Right lobe of liver (tissue), 6 donors: ENCODE data around the gene PKD1. TPM values are rescaled to one million over a fixed set of nuclear protein-coding genes. Genes with fewer than 3 reads are reported as not detected.
A peak's percentile ranks its signal among the peaks of the same experiment; 100 is the strongest.

Experiments used
- ATAC-seq, 4 donors: fragments of 200-7000 bp; cut with Tn5 transposase; one replicate each; pipeline ENCODE4 v1.9.1; 2020; ENCODE audit warnings: mild to moderate bottlenecking in 4 of 4, moderate library complexity in 4 of 4
- DNase-seq, 3 donors: peaks; one replicate each; pipeline ENCODE4 v3.0.0-alpha.2; 2020
- H3K27ac ChIP-seq, 3 donors: fragments of 200-600 bp; one replicate each; pipeline ENCODE4 v1.8.0; 2022
- H3K27me3 ChIP-seq, 2 donors: fragments of 200-600 bp; one replicate each; pipeline ENCODE4 v1.8.0; 2022
- H3K36me3 ChIP-seq, 4 donors: fragments of 200-600 bp; sonication (generic) in 1 of 4; one replicate each; pipeline versions ENCODE4 v1.5.1 to v1.8.0; 2017 to 2022; ENCODE audit warnings: control low read depth in 1 of 4
- H3K4me1 ChIP-seq, 4 donors: fragments of 200-600 bp; sonication (generic) in 1 of 4; one replicate each; pipeline versions ENCODE4 v1.5.1 to v1.8.0; 2017 to 2022; ENCODE audit warnings: control low read depth in 1 of 4
- H3K4me3 ChIP-seq, 3 donors: fragments of 200-600 bp; one replicate each; pipeline ENCODE4 v1.8.0; 2022
- H3K9me3 ChIP-seq, 4 donors: fragments of 200-600 bp; sonication (generic) in 1 of 4; one replicate each; pipeline versions ENCODE4 v1.5.1 to v1.8.0; 2017 to 2022; ENCODE audit warnings: control low read depth in 1 of 4
- POLR2A ChIP-seq: fragments of 450-650 bp; IDR thresholded peaks from one replicate; pipeline ENCODE4 v1.6.1; 2017; ENCODE audit warnings: antibody characterized with exemption, mild to moderate bottlenecking
- WGBS: methylation state at CpG from one replicate; pipeline ENCODE4 v1.1.6; 2018; ENCODE audit warnings: low coverage, low lambda C conversion rate; ENCODE audit not compliant: insufficient coverage; ENCODE audit errors: missing lambda C conversion rate; 5-methylcytosine and 5-hydroxymethylcytosine counted together
- intact Hi-C, 2 donors: fragments of 100-400 bp; cut with DNase I; formaldehyde crosslinking; loops; one replicate each; pipeline versions ENCODE4 v1.11.2 to v1.14.1; 2022
- total RNA-seq, 6 experiments: library from RNA; depleted of rRNA in 2 of 6; stranded (reverse); fragments of >200 nt in 2 of 6; fragmentation: NEBNext Ultra II Directional in 3 of 6; extraction: Animal tissue kit (Norgen Biotek cat#: 25700) in 3 of 6; gene quantifications; one replicate each; pipeline versions ENCODE4 v1.1.0 to v1.2.4, GENCODE V29; 2016 to 2023
- TF ChIP-seq, protein P1 (sequence below), 4 donors: fragments of 200-600 bp in 3 of 4; fragments of 450-650 bp in 1 of 4; IDR thresholded peaks; one replicate each; pipeline versions ENCODE4 v1.5.1 to v1.8.0; 2016 to 2022; ENCODE audit warnings: antibody characterized with exemption in 4 of 4, mild to moderate bottlenecking in 2 of 4
- donor health status: DM: no; HTN: yes; CAD: no.
- donor health status: DM: no; HTN: no; CAD: no.
- donor health status: DM: no; HTN: no; CAD: no.
- donor health status: DM: no; HTN: yes; CAD: no.
- donor health status: DM: no; HTN: yes; CAD: no.

PKD1 gene
- total RNA-seq, 6 experiments from 2014 or later = 28.5 to 58.2 (median 42.8) TPM

DNA sequence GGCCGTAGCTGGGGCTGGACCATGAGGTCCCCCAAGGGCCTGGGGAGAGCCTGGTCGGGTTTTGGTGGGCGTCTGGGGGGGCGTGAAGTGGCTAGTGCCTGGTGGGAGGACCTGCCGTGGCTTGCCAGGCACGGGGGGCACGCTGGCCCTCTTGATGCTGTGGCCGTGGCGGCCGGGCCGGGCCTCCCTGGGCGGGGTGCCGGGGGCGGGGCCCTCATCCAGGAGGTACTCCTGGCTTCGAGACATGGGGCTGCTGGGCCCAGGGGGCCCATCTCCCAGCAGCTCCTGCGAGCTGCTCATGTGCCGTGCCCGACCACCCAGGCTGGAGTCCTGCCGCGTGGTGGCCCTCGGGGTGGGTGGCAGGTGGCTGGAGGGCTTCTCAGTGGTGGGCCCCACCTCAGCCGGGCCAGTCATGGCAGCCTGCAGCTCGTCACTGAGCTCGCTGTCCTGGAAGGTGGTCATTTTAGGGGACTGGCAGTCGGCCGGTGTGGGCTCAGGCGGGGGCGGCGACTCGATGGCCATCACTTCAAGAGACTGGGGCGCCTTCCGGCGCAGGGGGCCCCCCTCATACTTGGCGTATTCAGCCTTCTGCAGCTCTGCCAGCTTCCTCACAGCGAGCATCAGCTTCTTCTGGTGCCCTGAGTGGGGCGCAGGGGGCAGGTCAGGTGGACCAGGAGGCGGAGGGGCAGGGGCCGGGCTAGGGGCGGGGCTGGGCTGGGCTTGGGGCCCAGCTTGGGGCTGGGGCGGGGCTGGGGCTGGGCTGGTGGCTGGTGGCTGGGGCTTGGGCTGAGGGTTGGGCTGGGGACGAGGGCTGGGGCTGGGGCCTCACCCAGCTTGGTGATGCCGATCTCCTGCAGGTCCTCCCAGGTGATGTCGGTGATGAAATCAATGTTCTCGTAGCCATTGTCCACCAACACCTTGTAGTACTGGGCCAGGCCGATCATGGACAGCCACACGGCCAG is 45.5 kb upstream of the PKD1 start:
- intact Hi-C loops = no loop called here
- H3K27ac ChIP-seq = no peak overlapping the region
- H3K9me3 ChIP-seq = no peaks in the 10 kb centered on the region
- no CpG with 5 or more reads among the region's 46 CpGs for WGBS
- no peaks in the 10 kb centered on the region for H3K27me3 ChIP-seq
- peaks cover 0 to 6% (median 0%) of the 10 kb centered on the region in 4 donors for H3K36me3 ChIP-seq
- no peaks in the 10 kb centered on the region for H3K4me1 ChIP-seq
- TF ChIP-seq POLR2A = no peak
- TF ChIP-seq, protein P1, sequence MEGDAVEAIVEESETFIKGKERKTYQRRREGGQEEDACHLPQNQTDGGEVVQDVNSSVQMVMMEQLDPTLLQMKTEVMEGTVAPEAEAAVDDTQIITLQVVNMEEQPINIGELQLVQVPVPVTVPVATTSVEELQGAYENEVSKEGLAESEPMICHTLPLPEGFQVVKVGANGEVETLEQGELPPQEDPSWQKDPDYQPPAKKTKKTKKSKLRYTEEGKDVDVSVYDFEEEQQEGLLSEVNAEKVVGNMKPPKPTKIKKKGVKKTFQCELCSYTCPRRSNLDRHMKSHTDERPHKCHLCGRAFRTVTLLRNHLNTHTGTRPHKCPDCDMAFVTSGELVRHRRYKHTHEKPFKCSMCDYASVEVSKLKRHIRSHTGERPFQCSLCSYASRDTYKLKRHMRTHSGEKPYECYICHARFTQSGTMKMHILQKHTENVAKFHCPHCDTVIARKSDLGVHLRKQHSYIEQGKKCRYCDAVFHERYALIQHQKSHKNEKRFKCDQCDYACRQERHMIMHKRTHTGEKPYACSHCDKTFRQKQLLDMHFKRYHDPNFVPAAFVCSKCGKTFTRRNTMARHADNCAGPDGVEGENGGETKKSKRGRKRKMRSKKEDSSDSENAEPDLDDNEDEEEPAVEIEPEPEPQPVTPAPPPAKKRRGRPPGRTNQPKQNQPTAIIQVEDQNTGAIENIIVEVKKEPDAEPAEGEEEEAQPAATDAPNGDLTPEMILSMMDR (IDR thresholded peaks at IDR 0.05) = no peak
- ATAC-seq (peak in 1 of 4 donors; percentile 2), DNase-seq (no peak)
- H3K4me3 ChIP-seq = no peak overlapping the region

DNA sequence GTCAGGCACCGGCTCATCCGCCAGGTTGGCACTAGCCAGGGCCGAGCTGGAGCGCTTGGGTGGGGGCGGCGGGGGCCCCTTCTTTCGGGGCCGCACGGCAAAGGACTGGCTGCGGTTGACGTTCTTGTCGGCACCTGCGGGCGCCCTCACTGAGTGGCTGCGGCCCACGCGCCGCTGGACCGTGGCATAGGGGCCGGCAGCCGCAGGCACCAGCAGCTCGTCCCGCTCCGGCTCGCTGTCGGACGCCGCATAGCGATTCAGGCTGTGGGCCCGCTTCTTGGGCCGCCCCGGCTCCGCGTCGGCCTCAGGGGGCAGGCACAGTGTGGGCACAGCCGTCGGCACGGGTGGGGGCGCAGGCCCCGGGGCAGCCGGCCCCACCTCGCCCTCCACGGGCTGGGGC is 44.8 kb upstream of the PKD1 start:
- 100% methylated on average over 6 of the region's 43 CpGs for WGBS
- no peaks in the 10 kb centered on the region for H3K4me1 ChIP-seq
- H3K4me3 ChIP-seq = no peak overlapping the region
- H3K27me3 ChIP-seq = no peaks in the 10 kb centered on the region
- ATAC-seq = no peak
- H3K36me3 ChIP-seq = peaks cover 0 to 14% (median 2%) of the 10 kb centered on the region in 4 donors
- no peak for TF ChIP-seq POLR2A
- TF ChIP-seq, protein P1 (IDR thresholded peaks at IDR 0.05) = no peak
- H3K9me3 ChIP-seq = no peaks in the 10 kb centered on the region
- intact Hi-C loops = no loop called here
- no peak for DNase-seq
- H3K27ac ChIP-seq = no peak overlapping the region

DNA sequence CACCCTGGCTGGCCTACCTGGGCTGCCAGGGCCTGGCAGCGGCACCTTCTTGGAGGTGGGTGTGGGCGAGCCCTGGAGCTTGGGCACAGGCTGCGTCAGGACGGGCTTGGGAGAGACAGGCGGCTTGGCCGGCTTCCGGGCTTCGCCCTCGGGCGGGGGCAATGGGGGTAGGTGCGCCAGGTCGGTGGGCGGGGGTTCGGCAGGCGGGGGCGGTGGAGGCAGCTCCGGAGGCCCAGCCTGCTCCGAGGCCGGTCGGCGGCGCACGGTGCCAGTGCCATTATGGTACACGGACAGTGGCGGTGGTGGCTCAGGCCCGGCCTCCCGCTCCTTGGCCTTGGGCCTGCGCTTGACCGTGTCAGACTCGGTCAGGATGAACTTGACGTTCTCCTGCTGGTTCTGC is 43.9 kb upstream of the PKD1 start:
- H3K27me3 ChIP-seq = no peaks in the 10 kb centered on the region
- intact Hi-C loops = no loop called here
- WGBS = no CpG with 5 or more reads among the region's 31 CpGs
- no peaks in the 10 kb centered on the region for H3K4me1 ChIP-seq
- DNase-seq = no peak
- no peaks in the 10 kb centered on the region for H3K9me3 ChIP-seq
- TF ChIP-seq, protein P1 (IDR thresholded peaks at IDR 0.05) = no peak
- TF ChIP-seq POLR2A = no peak
- H3K4me3 ChIP-seq = no peak overlapping the region
- H3K27ac ChIP-seq = no peak overlapping the region
- peaks cover 0 to 23% (median 6%) of the 10 kb centered on the region in 4 donors for H3K36me3 ChIP-seq
- no peak for ATAC-seq

DNA sequence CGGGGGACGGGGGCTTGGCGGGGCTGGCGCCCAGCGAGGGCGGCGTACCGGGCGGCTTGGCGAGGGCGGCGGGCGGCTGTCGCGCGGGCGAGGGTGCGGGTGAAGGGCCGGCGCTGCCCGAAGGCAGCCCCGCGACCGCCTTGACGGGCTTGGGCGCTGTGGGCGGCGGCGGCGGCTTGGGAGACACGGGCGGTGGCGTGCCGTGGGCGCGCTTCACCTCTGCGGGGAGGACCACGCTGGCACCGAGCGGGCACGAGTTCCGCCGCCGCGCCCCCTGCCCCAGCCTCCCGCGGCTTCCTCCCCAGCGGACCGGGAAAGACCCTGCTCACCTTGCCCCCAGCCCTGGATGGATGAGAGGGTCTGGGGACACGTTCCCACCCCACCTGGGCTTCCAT is 43.4 kb upstream of the PKD1 start:
- Histone ChIP-seq H3K36me3 (peaks cover 0 to 27% (median 10%) of the 10 kb centered on the region in 4 donors), H3K4me1 (no peaks in the 10 kb centered on the region), H3K9me3 (no peaks in the 10 kb centered on the region), H3K27ac (no peak overlapping the region), H3K27me3 (no peaks in the 10 kb centered on the region), H3K4me3 (no peak overlapping the region)
- WGBS = 52% methylated on average over 9 of the region's 50 CpGs
- TF ChIP-seq POLR2A = no peak
- TF ChIP-seq, protein P1 (IDR thresholded peaks at IDR 0.05) = no peak
- DNase-seq (no peak), ATAC-seq (no peak)
- intact Hi-C loops = no loop called here
